NCI-H82 treated with DMSO at 0.1 percent for 48 hours (cell line): ENCODE data around the gene ELMO3.

Experiments used
- DNase-seq: peaks from one replicate; lab custom pipeline; 2025; ENCODE audit not compliant: unreplicated experiment; lab: John Stamatoyannopoulos, UW

ELMO3 gene

GRCh38 chr16:67252609-67253497, 53.9 kb downstream of the ELMO3 start:
- no peak for DNase-seq
